ENCODE measurements around the gene PHF2.

The PHF2 gene

GRCh38 chr9:93576258-93577077, at the start of gene PHF2:
Gene PHF2, plus strand, starts transcription at chr9:93576584. Its CDS starts 190 bp downstream, at chr9:93576774.
- no peak for DNase-seq

DNA sequence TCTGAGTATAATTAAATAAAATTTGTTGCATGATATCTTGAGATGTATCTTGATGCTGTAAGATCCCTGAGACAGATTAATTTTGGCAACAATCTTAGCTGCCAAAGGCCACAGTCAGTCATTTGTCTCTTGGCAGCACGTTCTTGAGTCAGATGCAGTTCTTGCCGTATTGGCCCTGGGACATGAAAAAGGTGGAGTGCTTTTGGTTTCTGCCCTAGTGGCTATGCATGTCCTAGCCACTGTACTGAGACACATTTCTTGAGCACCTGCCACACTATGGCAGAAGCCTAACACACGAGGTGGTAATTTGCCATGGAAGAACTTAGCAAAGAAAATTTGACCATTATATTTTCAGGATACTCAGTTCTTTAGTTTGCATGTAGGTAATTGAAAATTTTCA, 45.0 kb upstream of the PHF2 start:
- no peak for DNase-seq

- no peak for DNase-seq
These were observed 44.2 kb upstream of the PHF2 start for GRCh38 chr9:93532141-93532540.

DNA sequence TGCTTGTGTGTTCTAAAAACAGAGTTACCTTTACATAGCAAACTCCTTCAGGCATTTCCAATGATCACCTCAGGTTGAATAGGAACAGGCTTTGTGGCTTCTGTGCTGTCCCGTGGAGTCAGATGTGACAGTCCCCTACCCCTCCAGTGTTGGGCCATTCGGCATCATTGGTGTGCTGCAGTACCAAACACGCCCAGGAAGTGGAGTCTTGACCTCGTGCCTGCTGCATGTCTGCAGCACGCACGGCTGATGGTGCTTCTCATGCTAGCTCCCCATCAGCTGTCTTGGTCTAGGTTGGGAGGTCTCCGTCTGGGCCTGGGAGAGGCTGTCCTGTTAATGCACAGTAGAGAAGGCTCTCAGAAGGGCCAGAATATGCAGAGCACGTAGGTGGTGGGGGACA, 42.5 kb upstream of the PHF2 start:
- DNase-seq = no peak

GRCh38 chr9:93536167-93536566, 40.2 kb upstream of the PHF2 start:
- DNase-seq = no peak

- no peak for DNase-seq
These were observed 39.5 kb upstream of the PHF2 start for GRCh38 chr9:93536874-93537273.

GRCh38 chr9:93540305-93540704, 36.1 kb upstream of the PHF2 start:
- no peak for DNase-seq

DNA sequence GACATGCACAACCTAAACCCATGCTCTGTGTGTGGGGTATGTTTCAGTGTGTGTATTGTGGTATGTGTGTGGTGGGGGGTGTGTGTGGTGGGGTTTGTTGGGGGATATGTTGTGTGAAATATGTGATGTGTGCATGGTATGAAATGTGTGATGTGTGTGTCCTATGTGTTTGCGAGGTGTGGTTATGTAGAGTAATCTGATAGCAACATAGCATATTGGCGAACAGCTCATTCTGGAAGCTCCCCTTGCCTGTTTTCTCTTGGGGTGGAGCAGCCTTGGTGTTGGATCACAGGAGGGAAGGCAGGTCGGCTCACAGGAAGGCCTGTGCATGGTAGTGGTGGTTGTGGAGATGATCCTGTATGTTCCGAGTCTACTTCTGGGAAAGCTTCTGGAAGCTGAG, 35.4 kb upstream of the PHF2 start:
- DNase-seq = no peak

GRCh38 chr9:93541581-93542349, 34.6 kb upstream of the PHF2 start:
- DNase-seq = no peak

DNA sequence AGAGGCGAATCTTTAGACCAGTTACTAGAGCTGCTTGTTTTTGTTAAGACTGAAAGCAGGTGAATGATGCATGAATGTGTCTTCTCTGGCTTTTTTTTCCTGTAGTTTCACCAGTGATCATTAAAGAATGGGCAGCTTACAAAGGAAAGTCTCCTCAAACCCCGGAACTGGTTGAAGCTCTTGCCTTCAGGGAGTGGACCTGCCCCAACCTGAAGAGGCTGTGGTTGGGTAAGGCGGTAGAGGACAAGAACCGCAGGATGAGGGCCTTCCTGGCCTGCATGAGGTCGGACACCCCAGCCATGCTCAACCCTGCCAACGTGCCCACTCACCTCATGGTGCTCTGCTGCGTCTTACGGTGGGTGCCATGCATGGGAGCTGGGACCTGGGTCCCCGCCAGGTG, 33.3 kb upstream of the PHF2 start:
- no peak for DNase-seq

- no peak for DNase-seq
These were observed 30.0 kb upstream of the PHF2 start for GRCh38 chr9:93546356-93546755.

DNA sequence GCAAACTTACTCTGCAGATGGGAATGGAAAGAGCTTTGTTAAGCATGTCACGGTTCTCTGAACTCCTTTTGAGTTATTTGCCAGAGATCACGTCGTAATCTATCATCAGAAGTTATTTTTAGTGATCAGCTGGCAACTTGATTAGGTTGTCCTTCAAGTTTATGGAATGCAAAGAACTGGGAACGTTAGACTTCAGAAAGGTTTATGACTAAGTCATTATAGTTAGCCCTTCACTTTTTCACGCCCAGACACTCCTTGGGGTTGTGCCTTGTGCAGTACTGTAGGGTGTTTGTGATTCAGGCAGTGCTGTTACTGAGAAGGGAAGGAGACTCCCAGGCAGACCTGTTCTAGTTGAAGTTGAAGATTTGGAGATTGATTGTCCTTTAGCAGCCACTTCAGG, 26.8 kb upstream of the PHF2 start:
- no peak for DNase-seq

DNA sequence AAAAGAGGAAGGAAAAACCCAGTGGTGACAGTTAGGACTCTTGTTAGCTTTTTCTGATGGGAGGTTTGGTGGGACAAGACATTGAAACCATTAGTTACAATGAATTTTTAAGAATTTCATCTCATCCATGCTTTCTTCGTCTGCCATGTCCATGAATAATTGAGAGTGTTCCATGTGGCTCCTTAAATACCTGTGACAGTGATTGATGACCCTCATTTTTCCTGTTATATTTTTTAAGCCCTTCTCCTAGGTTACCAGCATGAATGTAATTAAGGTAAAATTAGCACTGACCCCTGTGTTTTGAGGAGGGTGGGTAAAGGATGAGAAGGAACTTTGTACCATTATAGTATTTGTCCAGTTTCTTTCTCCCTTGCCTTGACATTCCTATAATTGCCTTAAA, 23.5 kb upstream of the PHF2 start:
- no peak for DNase-seq

GRCh38 chr9:93555370-93555769, 21.0 kb upstream of the PHF2 start:
- DNase-seq = no peak

GRCh38 chr9:93557366-93558137, 18.8 kb upstream of the PHF2 start:
- DNase-seq = no peak

GRCh38 chr9:93558503-93558902, 17.9 kb upstream of the PHF2 start:
- DNase-seq = no peak

DNA sequence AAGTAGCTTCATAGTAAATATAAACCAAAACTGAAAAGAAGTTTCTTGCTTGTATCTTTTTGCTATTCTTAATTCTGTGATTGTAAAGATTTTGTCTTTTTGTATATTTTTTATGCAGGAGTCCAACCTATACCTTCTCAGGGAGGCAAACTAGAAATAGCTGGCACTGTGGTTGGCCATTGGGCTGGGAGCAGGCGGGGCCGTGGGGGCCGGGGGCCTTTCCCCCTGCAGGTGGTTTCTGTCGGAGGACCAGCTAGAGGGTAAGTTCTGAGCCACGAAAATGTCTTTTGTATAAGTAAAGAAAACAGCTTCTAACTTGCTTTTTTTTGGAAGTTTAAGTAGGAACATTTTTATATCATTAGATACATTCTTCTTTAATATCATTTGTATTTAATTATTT, 15.4 kb upstream of the PHF2 start:
- no peak for DNase-seq

DNA sequence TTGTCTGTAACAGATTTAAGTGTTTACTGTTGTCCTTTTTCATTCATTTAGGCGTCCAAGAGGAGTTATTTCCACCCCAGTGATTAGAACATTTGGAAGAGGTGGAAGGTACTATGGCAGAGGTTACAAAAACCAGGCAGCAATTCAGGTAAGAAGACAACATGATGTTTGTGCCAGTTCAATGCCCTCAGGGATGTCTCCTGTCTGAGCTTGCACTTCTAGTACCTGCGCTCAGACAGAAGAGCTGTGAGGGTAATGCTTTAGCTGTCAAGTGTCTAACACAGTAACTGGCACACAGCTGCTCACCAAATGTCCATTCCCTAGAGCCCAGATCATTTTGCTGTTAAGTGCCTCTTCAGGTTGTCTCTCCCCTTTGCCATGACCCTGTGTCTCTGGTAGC, 14.2 kb upstream of the PHF2 start:
- DNase-seq = no peak

DNA sequence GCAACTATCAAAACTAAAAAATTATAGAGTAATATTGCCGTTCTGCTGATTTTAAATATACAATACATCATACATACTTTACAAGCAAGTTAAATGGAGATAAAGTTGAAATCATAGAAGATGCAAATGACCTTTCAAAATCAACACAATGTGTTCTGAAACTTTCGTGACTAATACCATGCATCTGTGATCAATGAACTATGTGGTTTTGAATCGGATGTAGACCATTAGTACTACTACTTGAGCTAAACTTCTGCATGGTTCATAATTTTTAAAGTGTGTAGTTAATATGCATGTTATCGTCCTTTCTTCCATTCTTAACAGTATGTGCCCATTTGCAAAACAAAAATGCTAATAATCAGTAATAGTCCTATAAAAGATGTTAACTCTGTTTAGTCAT, 11.3 kb upstream of the PHF2 start:
- DNase-seq = no peak

GRCh38 chr9:93566408-93567270, 9.7 kb upstream of the PHF2 start:
- DNase-seq = peak; percentile 84

- DNase-seq = no peak
These were observed 9.0 kb upstream of the PHF2 start for GRCh38 chr9:93567271-93567959.

- DNase-seq = no peak
These were observed 8.2 kb upstream of the PHF2 start for GRCh38 chr9:93568169-93568568.
